Fibroblast of the aortic adventitia (primary cell): Measurements from ENCODE around the gene CLIC5. TPM values are rescaled to one million over a fixed set of nuclear protein-coding genes. Genes with fewer than 3 reads are reported as not detected.

Source experiments
- DNase-seq: peaks from one replicate; pipeline ENCODE4 v3.0.0-alpha.2; 2010; ENCODE audit warnings: low read depth
- H3K4me3 ChIP-seq: 2 replicates; pipeline ENCODE4 v1.5.1; 2011; ENCODE audit warnings: low read depth, mild to moderate bottlenecking, control low read depth, low read length, moderate library complexity
- CTCF ChIP-seq: IDR thresholded peaks from 2 replicates; pipeline ENCODE4 v1.5.1; 2011; ENCODE audit warnings: mild to moderate bottlenecking, low read length, control low read depth, inconsistent platforms; ENCODE audit not compliant: insufficient read depth
- total RNA-seq: library from RNA; depleted of rRNA; stranded (reverse); fragments of >200 nt; gene quantifications from 2 replicates; pipeline ENCODE4 v1.2.3, GENCODE V29; 2012; ENCODE audit warnings: low replicate concordance

CLIC5 gene
- total RNA-seq, 1 donor = not detected

- TF ChIP-seq CTCF = no peak
- no peak overlapping the region for H3K4me3 ChIP-seq
- DNase-seq = no peak
These were observed 137.6 kb downstream of the CLIC5 start for GRCh38 chr6:45877970-45878590.

GRCh38 chr6:45872827-45873365 is 142.8 kb downstream of the CLIC5 start:
- TF ChIP-seq CTCF = no peak

GRCh38 chr6:45870531-45870930 is 145.1 kb downstream of the CLIC5 start:
- no peak overlapping the region for H3K4me3 ChIP-seq
- peak; percentile 23 for DNase-seq
- no peak for TF ChIP-seq CTCF

More at GRCh38 chr6:45872827-45873365, 142.8 kb downstream of the CLIC5 start:
- peak; percentile 4 for DNase-seq
- no peak overlapping the region for H3K4me3 ChIP-seq

- DNase-seq = no peak
- TF ChIP-seq CTCF = no peak
- no peak overlapping the region for H3K4me3 ChIP-seq
These were observed 151.0 kb downstream of the CLIC5 start for GRCh38 chr6:45864651-45865050.

GRCh38 chr6:45858691-45859090 is 157.0 kb downstream of the CLIC5 start:
- no peak for DNase-seq
- TF ChIP-seq CTCF = no peak
- no peak overlapping the region for H3K4me3 ChIP-seq

- H3K4me3 ChIP-seq = no peak overlapping the region
- DNase-seq = no peak
- no peak for TF ChIP-seq CTCF
These were observed 157.8 kb downstream of the CLIC5 start for GRCh38 chr6:45857827-45858226.
